Measurements from ENCODE around the gene SERTM2.
"Not testable (repeated sequence)": the region's sequence is repeated elsewhere in the genome, so short reads cannot be mapped to it uniquely, and the experiment has no call there.

Gene SERTM2

GRCh38 chrX:111511477-111511876 lies at the start of gene SERTM2:
SERTM2 (plus strand) TSS chrX:111511645; CDS start chrX:111518858, 7,213 bp downstream.
- no peak for DNase-seq

GRCh38 chrX:111465669-111466068 lies 45.8 kb upstream of the SERTM2 start:
- no peak for DNase-seq

- no peak for DNase-seq
Observed at GRCh38 chrX:111467896-111468295, 43.5 kb upstream of the SERTM2 start.

GRCh38 chrX:111470681-111471403 lies 40.6 kb upstream of the SERTM2 start:
- no peak for DNase-seq

GRCh38 chrX:111481896-111482295 lies 29.5 kb upstream of the SERTM2 start:
- no peak for DNase-seq

- DNase-seq: no peak
Observed at GRCh38 chrX:111483135-111483534, 28.3 kb upstream of the SERTM2 start.

- no peak for DNase-seq
Observed at GRCh38 chrX:111483881-111484280, 27.6 kb upstream of the SERTM2 start.

- DNase-seq: no peak
Observed at GRCh38 chrX:111490688-111491087, 20.8 kb upstream of the SERTM2 start.

- DNase-seq: no peak
Observed at GRCh38 chrX:111492085-111492484, 19.4 kb upstream of the SERTM2 start.

- no peak for DNase-seq
Observed at GRCh38 chrX:111498538-111499103, 12.8 kb upstream of the SERTM2 start.

GRCh38 chrX:111503485-111503993 lies 7.9 kb upstream of the SERTM2 start:
- no peak for DNase-seq

- DNase-seq: no peak
Observed at GRCh38 chrX:111504941-111505340, 6.5 kb upstream of the SERTM2 start.

- DNase-seq: no peak
Observed at GRCh38 chrX:111505783-111506182, 5.7 kb upstream of the SERTM2 start.

- DNase-seq: no peak
Observed at GRCh38 chrX:111506826-111507225, 4.6 kb upstream of the SERTM2 start.

GRCh38 chrX:111507933-111508332 lies 3.5 kb upstream of the SERTM2 start:
- no peak for DNase-seq

GRCh38 chrX:111515298-111515697 lies 3.9 kb downstream of the SERTM2 start:
- DNase-seq: no peak

- DNase-seq: no peak
Observed at GRCh38 chrX:111518667-111519066, 7.2 kb downstream of the SERTM2 start.

- DNase-seq: no peak
Observed at GRCh38 chrX:111519215-111519614, 7.8 kb downstream of the SERTM2 start.

- DNase-seq: no peak
Observed at GRCh38 chrX:111520506-111520905, 9.1 kb downstream of the SERTM2 start.

- DNase-seq: no peak
Observed at GRCh38 chrX:111521169-111521568, 9.7 kb downstream of the SERTM2 start.

- DNase-seq: no peak
Observed at GRCh38 chrX:111543212-111543741, 31.8 kb downstream of the SERTM2 start.

- not testable (repeated sequence) for DNase-seq
Observed at GRCh38 chrX:111549235-111549634, 37.8 kb downstream of the SERTM2 start.

- no peak for DNase-seq
Observed at GRCh38 chrX:111555406-111555958, 44.0 kb downstream of the SERTM2 start.

- no peak for DNase-seq
Observed at GRCh38 chrX:111560801-111561200, 49.4 kb downstream of the SERTM2 start.

Measured in midbrain (tissue), 1 donor.